Stimulated activated CD8-positive, alpha-beta memory T cell treated with anti-CD3 and anti-CD28 coated beads, Interleukin-12 subunit alpha, Interleukin-12 subunit beta, amount 100 ng/mL, for 1 hour (primary cell): ENCODE results near the gene PYCARD.
"Not testable (repeated sequence)": the region's sequence is repeated elsewhere in the genome, so short reads cannot be mapped to it uniquely, and the experiment has no call there.

Experiments used
- DNase-seq: peaks from one replicate; pipeline ENCODE4 v3.0.0-alpha.2; 2020; ENCODE audit warnings: low read depth

The PYCARD gene

DNA sequence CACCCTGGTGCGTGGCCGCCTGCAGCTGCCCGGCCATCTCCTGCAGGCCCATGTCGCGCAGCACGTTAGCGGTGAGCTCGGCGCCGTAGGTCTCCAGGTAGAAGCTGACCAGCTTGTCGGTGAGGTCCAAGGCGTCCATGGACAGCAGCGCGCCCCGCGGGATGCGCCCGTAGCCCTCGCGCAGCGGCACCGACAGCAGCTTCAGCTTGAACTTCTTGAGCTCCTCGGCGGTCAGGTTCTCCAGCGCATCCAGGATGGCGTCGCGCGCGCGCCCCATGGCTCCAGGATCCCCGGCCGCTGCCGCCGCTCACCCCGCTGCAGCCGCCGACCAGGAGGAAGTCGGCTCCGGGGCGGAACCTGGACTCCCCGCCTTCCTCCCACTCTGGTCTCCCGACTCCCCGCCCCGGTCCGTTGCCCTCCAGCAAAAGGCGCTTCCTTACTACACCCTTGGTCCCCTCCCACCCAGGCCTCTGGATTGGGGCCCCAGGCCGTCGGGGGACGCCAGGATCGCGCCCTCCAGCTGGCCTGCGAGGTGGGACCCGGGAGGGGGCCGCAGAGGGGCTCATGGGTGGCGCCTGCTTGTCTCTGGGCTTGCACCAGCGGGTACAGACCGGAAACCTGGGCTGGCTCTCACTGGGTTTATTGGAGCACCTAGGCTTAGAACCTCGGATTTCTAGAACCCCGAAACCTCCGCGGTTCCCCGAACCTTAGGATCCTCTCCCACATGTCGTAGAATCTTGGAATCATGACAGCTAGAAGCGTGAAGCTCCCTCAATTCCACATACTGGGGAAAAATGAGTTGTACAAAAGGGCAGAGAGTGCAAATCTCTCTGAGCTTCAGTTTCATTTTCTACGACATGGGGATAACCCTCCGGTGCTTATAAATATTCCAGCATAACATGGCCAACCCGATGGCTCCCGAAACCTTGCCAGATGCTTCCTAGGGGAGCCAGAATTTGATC is at the start of gene PYCARD:
TSS of gene PYCARD (minus strand) at position 347 of the 962 bp plus-strand sequence. CDS start at position 277, 70 bp downstream.
- DNase-seq: no peak

GRCh38 chr16:31251435-31251834 is 48.9 kb upstream of the PYCARD start:
- DNase-seq: no peak

DNA sequence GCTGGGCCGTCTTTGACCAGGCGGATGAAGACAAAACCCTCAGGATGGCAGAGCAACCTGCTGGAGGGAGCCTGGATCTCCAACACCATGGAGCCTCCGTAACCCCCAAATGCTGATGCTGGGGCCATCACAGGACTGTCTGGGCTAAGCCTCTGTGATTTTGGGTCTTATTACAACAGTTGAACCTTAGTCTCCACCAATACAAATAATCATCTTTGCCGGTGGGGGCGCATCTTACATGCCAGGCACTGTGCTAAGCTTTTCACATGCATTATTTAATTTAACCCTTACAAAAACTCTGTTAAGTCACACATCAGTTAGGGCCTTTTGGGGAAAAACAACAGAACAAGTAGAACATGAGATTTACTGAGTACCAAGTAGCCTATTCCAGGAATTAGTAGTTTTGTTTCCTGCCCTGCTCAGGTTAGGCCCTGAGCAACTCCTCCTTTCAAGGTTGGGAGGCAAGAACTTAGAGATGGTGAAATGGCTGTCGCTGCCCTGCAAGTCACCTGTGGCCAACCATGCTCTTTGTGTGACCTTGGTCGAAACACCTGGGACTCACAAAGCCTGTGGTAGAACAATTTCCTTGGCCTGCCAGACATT is 48.3 kb upstream of the PYCARD start:
- no peak for DNase-seq

- DNase-seq: no peak
Measured at GRCh38 chr16:31248344-31248743, 45.8 kb upstream of the PYCARD start.

DNA sequence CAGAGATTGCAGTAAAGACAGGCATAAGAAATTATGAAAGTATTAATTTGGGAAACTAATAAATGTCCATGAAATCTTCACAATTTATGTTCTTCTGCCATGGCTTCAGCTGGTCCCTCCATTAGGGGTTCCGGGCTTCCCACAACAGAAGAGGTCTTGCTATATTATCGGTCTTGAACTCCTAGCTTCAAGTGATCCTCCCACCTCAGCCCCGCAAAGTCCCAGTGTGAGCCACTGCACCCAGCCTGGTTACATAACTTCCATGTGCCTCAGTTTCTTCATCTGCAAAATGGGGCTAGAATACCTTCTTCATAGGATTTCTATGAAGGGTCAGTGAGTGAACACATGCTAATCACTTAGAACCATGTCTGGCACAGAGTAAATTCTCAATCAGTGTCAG is 43.7 kb upstream of the PYCARD start:
- DNase-seq: no peak

GRCh38 chr16:31245598-31245997 is 43.0 kb upstream of the PYCARD start:
- DNase-seq: not testable (repeated sequence)

- DNase-seq: no peak
Measured at GRCh38 chr16:31243734-31244670, 41.4 kb upstream of the PYCARD start.

GRCh38 chr16:31242206-31242605 is 39.6 kb upstream of the PYCARD start:
- no peak for DNase-seq

DNA sequence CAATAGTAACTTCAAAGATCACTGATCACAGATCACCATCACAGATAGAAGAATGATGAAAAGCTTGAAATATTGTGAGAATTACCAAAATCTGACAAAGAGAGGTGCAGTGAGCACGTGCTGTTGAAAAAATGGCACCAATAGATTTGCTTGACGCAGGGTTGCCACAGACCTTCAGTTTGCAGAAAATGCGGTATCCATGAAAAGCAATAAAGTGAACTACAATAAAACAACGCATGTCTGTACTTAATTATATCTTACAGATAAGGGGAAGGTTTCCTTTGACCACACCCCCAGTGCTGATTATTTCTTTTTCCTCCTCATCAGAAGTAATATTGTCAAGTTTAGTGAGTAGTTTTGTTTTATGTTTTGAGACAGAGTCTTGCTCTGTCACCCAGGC is 35.5 kb upstream of the PYCARD start:
- no peak for DNase-seq

DNA sequence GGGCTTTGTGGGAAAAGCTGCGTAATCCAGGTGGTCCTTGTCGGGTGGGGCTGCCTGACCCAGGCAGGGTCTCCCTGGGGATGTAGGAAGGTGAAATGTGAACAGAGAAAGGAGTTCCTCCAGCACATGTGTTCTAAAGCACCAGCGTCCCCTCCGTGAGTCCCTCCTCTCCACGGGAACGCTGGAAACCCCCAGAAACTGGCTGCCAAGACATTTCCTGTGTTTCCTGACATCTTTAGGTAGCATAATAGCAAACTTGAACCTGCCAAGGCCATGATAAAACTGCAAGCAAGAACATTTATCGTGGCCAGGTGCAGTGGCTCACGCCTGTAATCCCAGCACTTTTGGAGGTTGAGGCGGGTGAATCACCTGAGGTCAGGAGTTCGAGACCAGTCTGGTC is 26.9 kb upstream of the PYCARD start:
- no peak for DNase-seq

DNA sequence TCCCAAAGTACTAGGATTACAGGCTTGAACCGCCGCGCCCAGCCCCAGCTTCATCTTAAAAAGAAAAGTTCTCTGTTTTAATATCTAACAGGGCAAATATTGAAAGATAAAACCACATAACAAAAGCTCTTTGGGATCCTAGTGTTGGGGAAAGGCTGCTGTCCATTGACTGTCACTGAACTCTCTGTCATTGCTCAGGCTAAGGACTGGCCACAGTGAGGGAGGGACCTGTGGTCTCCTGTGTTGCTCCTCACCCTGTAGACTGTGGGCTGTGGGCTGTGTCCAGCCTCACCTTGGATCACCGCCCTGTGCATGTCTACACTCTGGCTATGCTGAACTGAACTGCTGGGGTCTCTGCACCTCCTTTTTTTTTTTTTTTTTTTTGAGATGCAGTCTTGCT is 25.6 kb upstream of the PYCARD start:
- no peak for DNase-seq

GRCh38 chr16:31225193-31225592 is 22.6 kb upstream of the PYCARD start:
- DNase-seq: no peak

GRCh38 chr16:31224092-31224955 is 21.8 kb upstream of the PYCARD start:
- DNase-seq: no peak

DNA sequence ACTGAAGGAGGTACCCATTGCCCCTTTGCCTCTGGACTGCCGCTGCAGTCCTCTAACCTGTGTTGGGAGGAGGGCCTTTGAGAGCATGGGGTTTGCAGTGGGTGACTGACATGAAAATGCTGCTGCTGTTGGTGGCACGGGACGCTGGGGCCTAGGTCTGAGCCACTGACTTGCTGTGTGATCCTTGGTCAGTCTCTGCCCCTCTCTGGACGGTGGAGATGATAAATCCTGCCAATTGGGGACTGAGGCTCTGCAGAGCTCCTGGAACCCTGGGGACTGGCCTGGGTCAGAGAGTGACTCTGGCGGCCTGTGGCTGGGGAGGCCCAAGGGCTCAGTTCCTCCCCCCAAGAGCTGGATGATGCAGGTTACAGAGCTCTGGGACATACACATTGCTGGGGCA is 20.5 kb upstream of the PYCARD start:
- no peak for DNase-seq

DNA sequence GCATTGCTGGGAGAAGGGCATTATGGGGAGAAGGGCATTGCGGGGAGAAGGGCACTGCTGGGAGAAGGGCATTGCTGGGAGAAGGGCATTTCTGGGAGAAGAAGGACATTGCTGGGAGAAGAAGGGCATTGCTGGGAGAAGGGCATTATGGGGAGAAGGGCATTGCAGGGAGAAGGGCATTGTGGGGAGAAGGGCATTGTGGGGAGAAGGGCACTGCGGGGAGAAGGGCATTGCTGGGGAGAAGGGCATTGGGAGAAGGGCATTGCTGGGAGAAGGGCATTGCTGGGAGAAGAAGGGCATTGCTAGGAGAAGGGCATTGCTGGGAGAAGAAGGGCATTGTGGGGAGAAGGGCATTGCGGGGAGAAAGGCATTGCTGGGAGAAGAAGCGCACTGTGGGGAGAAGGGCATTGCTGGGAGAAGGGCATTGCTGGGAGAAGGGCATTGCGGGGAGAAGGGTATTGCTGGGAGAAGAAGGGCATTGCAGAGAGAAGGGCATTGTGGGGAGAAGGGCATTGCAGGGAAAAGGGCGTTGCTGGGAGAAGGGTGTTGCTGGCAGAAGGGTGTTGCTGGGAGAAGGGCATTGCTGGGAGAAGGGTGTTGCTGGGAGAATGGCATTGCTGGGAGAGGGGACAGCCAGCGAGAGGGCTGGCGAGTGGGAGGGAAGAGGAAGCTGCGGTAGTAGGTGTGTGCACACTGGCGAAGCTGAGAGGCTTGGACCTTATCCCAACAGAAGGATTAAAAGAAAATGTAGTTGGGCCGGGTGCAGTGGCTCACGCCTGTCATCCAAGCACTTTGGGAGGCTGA is 19.0 kb upstream of the PYCARD start:
- DNase-seq: no peak

GRCh38 chr16:31219154-31219741 is 16.7 kb upstream of the PYCARD start:
- no peak for DNase-seq

DNA sequence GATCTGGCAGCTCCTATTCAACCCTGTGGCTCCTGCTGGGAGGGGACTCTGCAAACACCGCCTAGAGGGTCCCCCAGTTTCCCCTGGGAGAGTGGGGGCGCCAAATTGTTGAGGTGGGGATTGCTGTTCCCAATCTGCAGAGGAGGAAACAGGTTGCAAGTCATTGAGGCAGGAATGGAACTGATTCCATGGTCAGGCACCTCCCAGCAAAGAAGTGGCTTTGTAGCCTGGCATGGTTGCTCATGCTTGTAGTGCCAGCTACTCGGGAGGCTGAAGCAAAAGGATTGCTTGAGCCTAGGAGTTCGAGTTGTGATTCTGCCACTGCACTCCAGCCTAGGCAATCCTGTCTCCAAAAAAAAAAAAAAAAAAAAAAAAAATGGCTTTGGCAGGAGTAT is 14.6 kb upstream of the PYCARD start:
- DNase-seq: no peak

- DNase-seq: no peak
Measured at GRCh38 chr16:31216422-31217135, 14.0 kb upstream of the PYCARD start, which contains the start of gene PYDC1. TSS of gene PYDC1 (minus strand) at chr16:31217135. CDS start at chr16:31217028, 107 bp downstream.
